Cardiac muscle cell (in vitro differentiated cells and primary cell): ENCODE results near the gene RPL7A. TPM values are rescaled to one million over a fixed set of nuclear protein-coding genes. Genes with fewer than 3 reads are reported as not detected.
"Not testable (repeated sequence)": the region's sequence is repeated elsewhere in the genome, so short reads cannot be mapped to it uniquely, and the experiment has no call there.

ENCODE experiments used
- DNase-seq, 2 donors: peaks; one replicate each; pipeline versions ENCODE4 v3.0.0 to v3.0.0-alpha.2; 2010 to 2017; ENCODE audit warnings: low read depth in 1 of 2, low spot score in 1 of 2
- H3K27ac ChIP-seq: fragments of 200-600 bp; sonication (generic); 2 replicates; pipeline ENCODE4 v1.5.1; 2016
- H3K27me3 ChIP-seq: fragments of 200-600 bp; sonication (generic); 2 replicates; pipeline ENCODE4 v1.6.0; 2016; ENCODE audit warnings: control low read depth
- H3K36me3 ChIP-seq: fragments of 200-600 bp; sonication (generic); 2 replicates; pipeline ENCODE4 v1.5.1; 2016; ENCODE audit warnings: control low read depth
- H3K4me1 ChIP-seq: fragments of 200-600 bp; sonication (generic); 2 replicates; pipeline ENCODE4 v1.8.1; 2017; ENCODE audit warnings: low read depth, mild to moderate bottlenecking, mixed run types
- H3K4me3 ChIP-seq: fragments of 200-600 bp; sonication (generic); 2 replicates; pipeline ENCODE4 v1.5.1; 2016; ENCODE audit warnings: mild to moderate bottlenecking
- H3K9me3 ChIP-seq: fragments of 200-600 bp; sonication (generic); 2 replicates; pipeline ENCODE4 v1.5.1; 2017; ENCODE audit warnings: low read depth, mild to moderate bottlenecking, control low read depth
- polyA plus RNA-seq: library from polyadenylated mRNA; unstranded; fragments of >200 nt; fragmentation: Nextera tagmentation; extraction: Ambion mirVana; gene quantifications from 2 replicates; pipeline ENCODE4 v1.2.1, GENCODE V29; 2016
- total RNA-seq: library from RNA; depleted of rRNA; stranded (reverse); fragments of >200 nt; gene quantifications from 2 replicates; pipeline ENCODE4 v1.2.3, GENCODE V29; 2016
- TF ChIP-seq, protein P1 (sequence below): IDR thresholded peaks from 2 replicates; pipeline ENCODE4 v1.5.1; 2012; ENCODE audit warnings: low read depth, mild to moderate bottlenecking, low read length

The RPL7A gene
- total and polyA plus RNA-seq, 2 experiments from 2014 or later, result 404 to 2,233 TPM

DNA sequence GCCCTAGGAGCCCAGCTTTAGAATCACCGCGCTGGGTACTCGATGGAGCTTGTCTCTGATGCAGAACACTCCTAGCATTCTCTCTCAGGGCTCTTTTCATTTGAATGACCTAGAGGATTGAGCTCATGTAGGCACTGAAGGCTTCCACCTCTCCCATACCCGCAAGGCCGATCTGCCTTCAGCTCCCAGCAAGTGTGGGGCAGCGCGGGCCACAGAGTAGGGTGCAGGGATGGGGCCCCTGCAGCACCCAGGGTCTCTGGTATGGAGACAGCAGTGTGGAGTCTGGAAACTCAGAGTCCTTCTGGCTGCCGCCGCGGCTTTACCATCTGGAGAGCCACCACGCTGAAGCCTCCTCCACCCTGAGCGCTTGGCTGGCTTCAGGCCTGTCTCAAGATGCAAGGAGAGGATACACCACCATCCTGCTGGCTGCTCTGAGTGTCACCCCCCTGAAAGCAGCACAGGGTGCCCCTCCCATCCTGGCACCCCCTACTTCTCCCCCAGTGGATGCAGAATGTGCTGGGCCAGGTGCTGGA, 41.1 kb downstream of the RPL7A start:
- Histone ChIP-seq H3K27me3 (no peaks in the 10 kb centered on the region), H3K9me3 (no peaks in the 10 kb centered on the region), H3K36me3 (no peaks in the 10 kb centered on the region), H3K4me1 (no peaks in the 10 kb centered on the region), H3K4me3 (no peak overlapping the region), H3K27ac (no peak overlapping the region)
- TF ChIP-seq, protein P1, sequence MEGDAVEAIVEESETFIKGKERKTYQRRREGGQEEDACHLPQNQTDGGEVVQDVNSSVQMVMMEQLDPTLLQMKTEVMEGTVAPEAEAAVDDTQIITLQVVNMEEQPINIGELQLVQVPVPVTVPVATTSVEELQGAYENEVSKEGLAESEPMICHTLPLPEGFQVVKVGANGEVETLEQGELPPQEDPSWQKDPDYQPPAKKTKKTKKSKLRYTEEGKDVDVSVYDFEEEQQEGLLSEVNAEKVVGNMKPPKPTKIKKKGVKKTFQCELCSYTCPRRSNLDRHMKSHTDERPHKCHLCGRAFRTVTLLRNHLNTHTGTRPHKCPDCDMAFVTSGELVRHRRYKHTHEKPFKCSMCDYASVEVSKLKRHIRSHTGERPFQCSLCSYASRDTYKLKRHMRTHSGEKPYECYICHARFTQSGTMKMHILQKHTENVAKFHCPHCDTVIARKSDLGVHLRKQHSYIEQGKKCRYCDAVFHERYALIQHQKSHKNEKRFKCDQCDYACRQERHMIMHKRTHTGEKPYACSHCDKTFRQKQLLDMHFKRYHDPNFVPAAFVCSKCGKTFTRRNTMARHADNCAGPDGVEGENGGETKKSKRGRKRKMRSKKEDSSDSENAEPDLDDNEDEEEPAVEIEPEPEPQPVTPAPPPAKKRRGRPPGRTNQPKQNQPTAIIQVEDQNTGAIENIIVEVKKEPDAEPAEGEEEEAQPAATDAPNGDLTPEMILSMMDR, result no peak
- DNase-seq, result no peak

DNA sequence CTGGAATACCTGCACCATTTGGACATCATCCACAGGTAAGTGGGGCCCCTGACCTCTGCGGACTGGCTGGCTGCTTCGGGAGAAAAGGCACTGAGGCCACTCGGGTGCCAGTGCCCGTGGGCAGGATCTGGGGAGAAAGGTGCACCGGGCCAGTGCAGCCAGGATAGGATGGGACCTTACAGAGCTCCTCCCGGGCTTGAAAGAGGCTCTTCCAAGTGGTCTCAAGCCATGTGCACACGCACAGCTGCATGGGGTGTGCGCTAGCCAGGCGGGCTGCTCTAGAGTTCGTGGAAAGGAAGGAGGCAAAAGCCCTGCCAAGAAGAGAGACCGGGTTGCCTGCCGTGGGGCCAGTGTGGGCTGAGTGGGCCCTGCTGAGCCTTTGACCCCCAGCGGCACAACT, 41.5 kb downstream of the RPL7A start:
- Histone ChIP-seq H3K36me3 (no peaks in the 10 kb centered on the region), H3K4me3 (no peak overlapping the region), H3K27ac (no peak overlapping the region), H3K9me3 (no peaks in the 10 kb centered on the region), H3K27me3 (no peaks in the 10 kb centered on the region), H3K4me1 (no peaks in the 10 kb centered on the region)
- DNase-seq, result no peak
- TF ChIP-seq, protein P1, result no peak

DNA sequence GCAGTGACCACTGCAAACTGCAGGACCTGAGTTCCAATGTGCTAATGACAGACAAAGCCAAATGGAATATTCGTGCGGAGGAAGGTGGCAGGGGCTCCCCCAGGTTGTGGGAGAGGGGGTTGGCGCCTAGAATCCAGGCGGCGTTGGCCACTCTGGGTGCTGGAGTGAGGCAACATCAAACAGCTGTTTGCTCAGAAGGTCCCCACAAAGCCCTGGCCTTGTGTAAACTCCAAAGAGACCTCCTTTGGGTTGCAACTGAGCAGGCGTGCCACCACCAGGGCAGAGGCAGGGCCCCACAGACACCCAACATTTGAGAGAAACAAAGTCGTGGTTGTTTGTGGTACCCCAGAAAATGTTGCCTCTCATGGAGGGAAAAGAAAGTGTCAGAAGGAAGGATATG, 42.7 kb downstream of the RPL7A start:
- no peaks in the 10 kb centered on the region for H3K36me3 ChIP-seq
- H3K4me1 ChIP-seq, result no peaks in the 10 kb centered on the region
- TF ChIP-seq, protein P1, result no peak
- DNase-seq, result no peak
- no peaks in the 10 kb centered on the region for H3K9me3 ChIP-seq
- H3K27me3 ChIP-seq, result no peaks in the 10 kb centered on the region
- H3K4me3 ChIP-seq, result no peak overlapping the region
- H3K27ac ChIP-seq, result no peak overlapping the region

DNA sequence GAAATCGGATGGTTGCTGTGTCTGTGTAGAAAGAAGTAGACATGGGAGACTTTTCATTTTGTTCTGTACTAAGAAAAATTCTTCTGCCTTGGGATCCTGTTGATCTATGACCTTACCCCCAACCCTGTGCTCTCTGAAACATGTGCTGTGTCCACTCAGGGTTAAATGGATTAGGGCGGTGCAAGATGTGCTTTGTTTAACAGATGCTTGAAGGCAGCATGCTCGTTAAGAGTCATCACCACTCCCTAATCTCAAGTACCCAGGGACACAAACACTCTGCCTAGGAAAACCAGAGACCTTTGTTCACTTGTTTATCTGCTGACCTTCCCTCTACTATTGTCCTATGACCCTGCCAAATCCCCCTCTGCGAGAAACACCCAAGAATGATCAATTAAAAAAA, 43.4 kb downstream of the RPL7A start:
- H3K4me1 ChIP-seq, H3K36me3 ChIP-seq, H3K9me3 ChIP-seq, DNase-seq, H3K27ac ChIP-seq, H3K4me3 ChIP-seq, H3K27me3 ChIP-seq: not testable (repeated sequence)

DNA sequence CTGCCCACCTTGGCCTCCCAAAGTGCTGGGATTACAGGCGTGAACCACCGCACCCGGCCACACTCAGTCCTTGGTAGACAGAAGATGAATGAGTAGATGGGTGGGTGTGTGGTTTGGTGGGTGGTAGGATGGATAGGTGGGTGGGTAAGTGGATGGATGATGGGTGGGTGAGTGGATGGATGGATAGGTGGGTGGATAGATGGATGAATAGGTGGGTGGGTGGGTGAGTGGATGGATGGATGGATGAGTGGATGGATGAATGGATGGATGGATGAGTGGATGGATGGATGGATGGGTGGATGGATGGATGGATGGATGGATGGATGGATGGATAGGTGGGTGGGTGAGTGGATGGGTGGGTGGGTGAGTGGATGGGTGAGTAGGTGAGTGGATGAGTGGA, 44.3 kb downstream of the RPL7A start:
- not testable (repeated sequence) for H3K4me1 ChIP-seq, H3K9me3 ChIP-seq, H3K27me3 ChIP-seq, H3K27ac ChIP-seq, DNase-seq, H3K36me3 ChIP-seq, H3K4me3 ChIP-seq

DNA sequence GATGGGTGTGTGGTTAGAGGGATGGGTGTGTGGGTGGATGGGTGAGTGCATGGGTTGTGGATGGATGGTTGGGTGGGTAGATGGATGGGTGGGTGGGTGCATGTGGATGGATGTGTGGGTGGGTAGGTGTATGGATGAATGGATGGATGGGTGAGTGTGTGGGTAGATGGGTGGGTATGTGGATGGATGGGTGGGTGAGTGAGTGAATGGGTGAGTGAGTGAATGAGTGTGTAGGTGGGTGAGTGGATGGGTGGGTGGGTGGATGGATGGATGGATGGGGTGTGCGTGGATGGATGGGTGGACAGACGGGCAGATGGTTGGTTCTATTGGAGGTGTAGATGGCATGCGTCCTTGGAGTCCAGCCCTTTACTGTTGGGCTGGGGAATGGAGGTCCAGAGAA, 45.4 kb downstream of the RPL7A start:
- no peak overlapping the region for H3K27ac ChIP-seq
- H3K9me3 ChIP-seq, result no peaks in the 10 kb centered on the region
- H3K4me1 ChIP-seq, result no peaks in the 10 kb centered on the region
- no peaks in the 10 kb centered on the region for H3K36me3 ChIP-seq
- DNase-seq, result no peak
- no peak overlapping the region for H3K4me3 ChIP-seq
- TF ChIP-seq, protein P1, result no peak
- no peaks in the 10 kb centered on the region for H3K27me3 ChIP-seq
